Measurements from ENCODE around the gene CDH22.

Gene CDH22

GRCh38 chr20:46317685-46318177 lies 9.4 kb upstream of the CDH22 start:
- DNase-seq = no peak

GRCh38 chr20:46316984-46317684 lies 8.8 kb upstream of the CDH22 start:
- no peak for DNase-seq

GRCh38 chr20:46315311-46315710 lies 7.0 kb upstream of the CDH22 start:
- no peak for DNase-seq

- DNase-seq = no peak
Observed at GRCh38 chr20:46312945-46313861, 4.9 kb upstream of the CDH22 start.

GRCh38 chr20:46312075-46312944 lies 4.0 kb upstream of the CDH22 start:
- DNase-seq = peak; percentile 41

- no peak for DNase-seq
Observed at GRCh38 chr20:46311719-46312074, 3.4 kb upstream of the CDH22 start.

- peak; percentile 42 for DNase-seq
Observed at GRCh38 chr20:46311039-46311650, 2.8 kb upstream of the CDH22 start.

- peak; percentile 35 for DNase-seq
Observed at GRCh38 chr20:46309945-46310344, 1.6 kb upstream of the CDH22 start.

GRCh38 chr20:46307999-46308257 lies 370 bp downstream of the CDH22 start:
- DNase-seq = no peak

- DNase-seq = peak; percentile 82
Observed at GRCh38 chr20:46307139-46307998, 929 bp downstream of the CDH22 start.

- DNase-seq = no peak
Observed at GRCh38 chr20:46306743-46307138, 1.6 kb downstream of the CDH22 start.

- no peak for DNase-seq
Observed at GRCh38 chr20:46305973-46306360, 2.3 kb downstream of the CDH22 start.

GRCh38 chr20:46305331-46305972 lies 2.8 kb downstream of the CDH22 start:
- DNase-seq = no peak

- DNase-seq = peak; percentile 23
Observed at GRCh38 chr20:46304852-46305251, 3.4 kb downstream of the CDH22 start.

- DNase-seq = no peak
Observed at GRCh38 chr20:46304361-46304760, 3.9 kb downstream of the CDH22 start.

GRCh38 chr20:46303176-46303956 lies 4.9 kb downstream of the CDH22 start:
- DNase-seq = peak; percentile 22

GRCh38 chr20:46302106-46302505 lies 6.2 kb downstream of the CDH22 start:
- DNase-seq = no peak

- no peak for DNase-seq
Observed at GRCh38 chr20:46300281-46300680, 8.0 kb downstream of the CDH22 start.

- DNase-seq = peak; percentile 65
Observed at GRCh38 chr20:46299078-46299477, 9.2 kb downstream of the CDH22 start.

GRCh38 chr20:46298374-46298773 lies 9.9 kb downstream of the CDH22 start:
- DNase-seq = no peak

All from DMS53 (cell line).